H1 (cell line): Measurements from ENCODE around the gene SND1. TPM values are rescaled to one million over a fixed set of nuclear protein-coding genes. Genes with fewer than 3 reads are reported as not detected.

Source experiments
- CHD7 ChIP-seq: fragments of 300-600 bp; sonication (generic); IDR thresholded peaks from 2 replicates; pipeline ENCODE4 v1.7.1; 2012; ENCODE audit warnings: low read length, moderate library complexity, mild to moderate bottlenecking, inconsistent platforms; ENCODE audit not compliant: insufficient replicate concordance
- MAX ChIP-seq: IDR thresholded peaks from 2 replicates; pipeline ENCODE4 v1.6.1; 2012; ENCODE audit warnings: inconsistent platforms
- polyA plus RNA-seq, 7 experiments: library from polyadenylated mRNA; depleted of rRNA in 3 of 7; stranded (reverse) in 5 of 7; unstranded in 2 of 7; fragments of >200 nt in 5 of 7; fragments of 200-250 nt in 2 of 7; gene quantifications; 1 replicate in 5 of 7; 2 replicates in 1 of 7; 4 replicates in 1 of 7; pipeline versions ENCODE4 v1.2.1 to v1.2.3, GENCODE V29; 2011 to 2013; ENCODE audit warnings: missing spikeins in 2 of 7, mixed read lengths in 2 of 7
- total RNA-seq: library from RNA; stranded (reverse); fragmentation: NEBNext Ultra II Directional; extraction: Animal tissue kit (Norgen Biotek cat#: 25700); gene quantifications from 2 replicates; pipeline ENCODE4 v1.2.1, GENCODE V29; 2021

Gene SND1
- total and polyA plus RNA-seq, 2 of the 8 experiments (the other 6 are each of a cell fraction or from before 2014, with no cell fraction given), result 122 to 290 TPM

- TF ChIP-seq CHD7, result no peak
- TF ChIP-seq MAX, result no peak
Measured at GRCh38 chr7:127618042-127618441, 34.0 kb upstream of the SND1 start, which contains the start of gene PAX4 (continued).
